ENCODE data around the gene ANGPTL3.
"Not testable (repeated sequence)": the region's sequence is repeated elsewhere in the genome, so short reads cannot be mapped to it uniquely, and the experiment has no call there.

The ANGPTL3 gene, protein sequence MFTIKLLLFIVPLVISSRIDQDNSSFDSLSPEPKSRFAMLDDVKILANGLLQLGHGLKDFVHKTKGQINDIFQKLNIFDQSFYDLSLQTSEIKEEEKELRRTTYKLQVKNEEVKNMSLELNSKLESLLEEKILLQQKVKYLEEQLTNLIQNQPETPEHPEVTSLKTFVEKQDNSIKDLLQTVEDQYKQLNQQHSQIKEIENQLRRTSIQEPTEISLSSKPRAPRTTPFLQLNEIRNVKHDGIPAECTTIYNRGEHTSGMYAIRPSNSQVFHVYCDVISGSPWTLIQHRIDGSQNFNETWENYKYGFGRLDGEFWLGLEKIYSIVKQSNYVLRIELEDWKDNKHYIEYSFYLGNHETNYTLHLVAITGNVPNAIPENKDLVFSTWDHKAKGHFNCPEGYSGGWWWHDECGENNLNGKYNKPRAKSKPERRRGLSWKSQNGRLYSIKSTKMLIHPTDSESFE

GRCh38 chr1:62597281-62597680 is at the start of gene ANGPTL3:
Gene ANGPTL3 (plus strand): TSS chr1:62597520. CDS start chr1:62597567, 47 bp downstream.
- DNase-seq = no peak

DNA sequence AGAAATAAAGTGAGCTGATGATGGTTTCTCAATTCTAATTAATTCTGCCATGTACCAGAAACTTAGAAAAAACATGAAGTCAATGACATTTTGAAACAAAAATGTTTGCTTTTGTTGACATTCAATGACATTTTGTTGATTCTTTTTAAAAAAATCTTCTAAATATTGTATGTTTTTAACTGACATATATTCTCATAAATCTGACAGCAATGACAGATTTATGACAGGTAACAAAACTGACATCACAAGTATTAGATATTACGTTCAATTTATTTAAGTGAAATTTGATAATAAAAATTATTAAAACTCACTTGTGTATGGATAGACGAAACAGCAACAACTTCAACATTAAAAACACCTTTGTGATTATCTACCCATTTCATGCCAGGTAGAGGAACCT is 36.0 kb upstream of the ANGPTL3 start:
- no peak for DNase-seq

DNA sequence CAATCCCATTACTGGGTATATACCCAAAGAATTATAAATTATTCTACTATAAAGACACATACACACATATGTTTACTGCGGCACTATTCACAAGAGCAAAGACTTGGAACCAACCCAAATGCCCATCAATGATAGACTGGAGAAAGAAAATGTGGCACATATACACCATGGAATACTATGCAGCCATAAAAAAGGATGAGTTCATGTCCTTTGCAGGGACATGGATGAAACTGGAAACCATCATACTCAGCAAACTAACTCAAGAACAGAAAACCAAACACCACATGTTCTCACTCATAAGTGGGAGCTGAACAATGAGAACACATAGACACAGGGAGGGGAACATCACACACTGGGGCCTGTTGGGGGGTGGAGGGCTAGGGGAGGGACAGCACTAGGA is 30.1 kb upstream of the ANGPTL3 start:
- not testable (repeated sequence) for DNase-seq

- DNase-seq = not testable (repeated sequence)
Measured at GRCh38 chr1:62567926-62568325, 29.4 kb upstream of the ANGPTL3 start.

DNA sequence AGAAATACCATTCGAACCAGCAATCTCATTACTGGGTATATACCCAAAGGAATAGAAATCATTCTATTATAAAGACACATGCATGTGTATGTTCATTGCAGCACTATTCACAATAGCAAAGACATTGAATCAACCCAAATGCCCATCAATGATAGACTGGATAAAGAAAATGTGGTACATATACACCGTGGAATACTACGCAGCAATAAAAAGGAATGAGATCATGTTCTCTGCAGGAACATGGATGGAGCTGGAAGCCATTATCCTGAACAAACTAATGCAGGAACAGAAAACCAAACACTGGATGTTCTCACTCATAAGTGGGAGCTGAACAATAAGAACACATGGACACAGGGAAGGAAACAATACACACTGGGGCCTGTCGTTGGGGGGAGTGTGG is 25.8 kb upstream of the ANGPTL3 start:
- not testable (repeated sequence) for DNase-seq

GRCh38 chr1:62572476-62572875 is 24.8 kb upstream of the ANGPTL3 start:
- DNase-seq = no peak

GRCh38 chr1:62573675-62574074 is 23.6 kb upstream of the ANGPTL3 start:
- no peak for DNase-seq

DNA sequence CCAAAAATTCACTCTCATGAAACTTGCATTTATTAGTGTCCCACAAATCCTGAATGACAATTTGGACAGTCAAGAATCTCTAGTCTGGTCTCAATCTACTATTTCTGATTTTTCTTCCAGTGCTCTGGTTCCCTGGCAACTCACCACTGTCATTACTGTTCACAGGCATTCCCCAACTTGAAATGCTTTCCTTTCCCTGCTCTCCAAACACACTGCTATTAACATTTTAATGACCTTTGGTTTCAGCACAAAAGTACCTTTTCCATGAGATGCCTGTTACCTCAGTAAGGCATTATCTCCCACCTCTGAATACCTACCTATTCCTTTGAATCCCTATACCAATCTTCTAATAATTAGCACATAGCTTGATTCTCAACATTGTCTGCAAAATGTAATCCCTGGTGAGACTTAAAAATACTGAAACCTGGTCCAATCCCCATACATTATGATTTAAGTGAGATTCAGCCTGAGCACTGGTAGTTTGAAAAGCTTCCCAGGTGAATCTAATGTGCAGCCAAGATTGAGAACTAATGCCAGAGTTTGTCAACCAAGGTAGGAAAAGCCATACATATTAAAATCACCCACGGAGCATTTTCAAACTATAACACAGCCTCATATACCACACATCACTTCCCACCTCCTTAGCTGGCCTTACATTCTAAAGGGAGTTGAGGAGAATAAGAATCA is 11.7 kb upstream of the ANGPTL3 start:
- no peak for DNase-seq

GRCh38 chr1:62588000-62588399 is 9.3 kb upstream of the ANGPTL3 start:
- DNase-seq = no peak

- no peak for DNase-seq
Measured at GRCh38 chr1:62589321-62589720, 8.0 kb upstream of the ANGPTL3 start.

GRCh38 chr1:62590255-62590969 is 6.9 kb upstream of the ANGPTL3 start:
- DNase-seq = no peak

DNA sequence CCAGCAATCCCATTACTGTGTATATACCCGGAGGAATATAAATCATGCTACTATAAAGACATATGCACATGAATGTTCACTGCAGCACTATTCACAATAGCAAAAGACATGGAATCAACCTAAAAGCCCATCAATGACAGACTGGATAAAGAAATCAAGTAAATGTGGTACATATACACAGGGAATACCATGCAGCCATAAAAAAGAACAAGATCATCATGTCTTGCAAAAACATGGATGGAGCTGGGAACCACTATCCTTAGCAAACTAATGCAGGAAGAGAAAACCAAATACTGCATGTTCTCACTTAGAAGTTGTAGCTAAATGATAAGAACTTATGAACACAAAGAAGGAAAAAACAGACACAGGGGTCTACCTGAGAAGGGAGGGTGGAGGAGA is 6.4 kb upstream of the ANGPTL3 start:
- DNase-seq = no peak

DNA sequence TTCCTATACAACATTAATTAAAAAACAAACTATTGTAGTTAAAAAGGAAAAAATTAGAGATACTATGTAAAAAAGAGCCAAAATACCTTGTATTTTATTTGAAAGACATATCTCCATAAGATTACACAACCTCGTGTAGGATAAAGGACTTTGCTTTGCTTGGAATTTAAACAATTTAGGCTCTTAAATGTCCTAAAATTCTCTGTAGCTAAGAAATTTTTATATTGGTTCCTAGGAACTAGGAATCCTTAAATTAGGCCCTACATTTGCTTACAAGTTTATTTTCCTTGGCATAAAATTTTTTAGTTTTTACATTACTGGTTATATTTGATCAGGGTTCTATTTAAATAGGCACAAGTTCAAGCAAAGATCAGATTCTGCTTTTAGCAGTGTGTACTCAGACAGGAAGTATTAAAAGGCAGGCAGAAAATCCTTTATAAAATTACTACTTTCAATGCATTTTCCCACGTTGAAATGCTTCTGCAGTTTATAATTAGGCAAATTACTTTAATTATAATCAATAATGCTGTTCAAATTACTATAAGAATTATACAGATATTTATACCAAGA is 3.4 kb upstream of the ANGPTL3 start:
- DNase-seq = no peak

DNA sequence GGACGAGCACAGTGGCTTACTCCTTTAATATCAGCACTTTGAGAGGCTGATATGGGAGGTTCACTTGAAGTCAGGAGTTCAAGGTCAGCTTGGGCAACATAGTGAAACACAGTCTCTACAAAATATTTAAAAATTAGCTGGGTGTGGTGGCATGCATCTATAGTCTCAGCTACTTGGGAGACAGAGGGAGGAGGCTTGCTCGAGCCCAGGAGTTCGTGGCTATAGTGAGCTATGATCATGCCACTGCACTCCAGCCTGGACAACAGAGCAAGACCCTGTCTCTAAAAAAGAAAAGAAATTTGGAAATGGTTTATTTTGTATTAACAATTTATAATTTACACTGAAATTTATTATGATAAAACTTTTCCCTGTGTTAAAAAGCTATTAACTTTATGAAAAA is 1.7 kb upstream of the ANGPTL3 start:
- DNase-seq = no peak

GRCh38 chr1:62599044-62599443 is 1.7 kb downstream of the ANGPTL3 start:
- DNase-seq = no peak

GRCh38 chr1:62601457-62601856 is 4.1 kb downstream of the ANGPTL3 start:
- no peak for DNase-seq

DNA sequence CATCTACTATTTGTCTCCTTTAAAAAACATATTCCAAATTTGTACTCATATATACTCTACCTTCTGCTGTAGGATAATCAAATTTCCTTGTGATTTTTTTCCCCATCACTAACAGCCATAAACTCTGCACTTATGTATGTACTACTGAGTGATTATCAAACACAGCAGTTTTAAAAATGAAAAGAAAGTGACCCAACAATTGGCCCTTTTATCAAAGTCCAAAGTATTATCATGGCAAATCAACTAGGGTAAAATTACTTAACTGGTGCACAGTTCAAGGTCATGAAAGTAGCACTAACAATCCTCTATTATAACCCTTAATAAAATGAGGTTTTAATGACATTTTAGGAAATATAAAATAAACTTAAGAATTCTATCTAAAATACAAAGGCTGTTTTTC is 11.6 kb downstream of the ANGPTL3 start:
- DNase-seq = no peak

GRCh38 chr1:62610588-62610987 is 13.3 kb downstream of the ANGPTL3 start:
- not testable (repeated sequence) for DNase-seq

DNA sequence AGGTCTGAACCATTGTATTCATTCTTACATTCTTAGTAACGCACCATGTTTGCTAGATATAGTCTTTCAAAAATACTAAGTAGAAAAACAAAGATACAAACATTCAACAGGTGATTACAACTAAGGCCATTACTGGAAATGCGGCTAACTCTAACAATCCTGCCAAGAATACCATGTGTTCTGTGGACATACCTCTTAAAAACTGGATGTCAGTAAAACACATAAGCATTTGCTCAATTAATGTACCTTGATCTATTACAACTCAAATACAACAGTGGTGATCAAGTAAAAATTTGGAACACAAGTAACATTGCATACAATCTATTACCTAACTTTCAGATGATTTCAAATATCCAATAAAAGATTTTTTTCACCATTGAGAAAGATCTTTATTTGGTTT is 15.4 kb downstream of the ANGPTL3 start:
- no peak for DNase-seq

- DNase-seq = no peak
Measured at GRCh38 chr1:62613325-62613727, 16.0 kb downstream of the ANGPTL3 start.

DNA sequence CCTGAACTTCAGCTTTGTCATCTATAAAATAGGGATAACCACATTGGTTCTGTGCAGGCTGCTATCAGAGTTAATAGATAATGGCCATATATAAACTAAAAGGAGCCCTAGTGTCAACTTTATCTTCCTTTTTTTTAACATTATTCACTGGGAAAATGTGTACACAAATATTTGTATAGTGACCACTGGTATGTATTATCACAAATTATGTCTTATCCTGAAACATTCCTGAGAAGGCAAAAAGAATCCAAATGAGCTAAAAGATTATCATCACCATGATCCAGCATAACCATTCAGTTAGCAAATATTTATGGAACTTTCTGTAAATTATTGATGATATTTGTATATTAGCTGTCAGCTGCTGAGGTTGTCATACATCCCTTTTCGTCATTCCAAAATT is 16.6 kb downstream of the ANGPTL3 start:
- no peak for DNase-seq

GRCh38 chr1:62621907-62622306 is 24.6 kb downstream of the ANGPTL3 start:
- DNase-seq = no peak

DNA sequence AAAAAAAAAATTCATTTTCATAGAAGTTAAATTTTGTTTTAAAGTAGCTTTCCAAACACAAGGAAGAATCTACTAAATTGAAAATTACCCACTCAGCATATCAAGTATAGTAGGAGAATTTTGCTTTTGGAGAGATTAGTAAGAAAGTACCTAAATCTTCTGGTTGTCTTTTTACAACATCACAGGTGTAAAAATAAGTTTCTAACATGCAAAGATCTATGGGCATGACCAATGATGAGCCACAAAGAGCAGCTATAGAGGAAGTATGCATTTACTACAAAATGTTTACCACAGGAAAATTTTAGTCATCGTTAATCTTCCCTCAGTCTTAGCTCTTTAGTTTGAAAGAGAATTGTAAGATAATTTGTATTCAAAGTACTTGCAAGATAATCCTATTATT is 28.1 kb downstream of the ANGPTL3 start:
- no peak for DNase-seq
